Stimulated activated naive CD8-positive, alpha-beta T cell treated with anti-CD3 and anti-CD28 coated beads, Interleukin-15, amount 100 ng/mL, for 72 hours (primary cell): Measurements from ENCODE around the gene B4GALT3.
A peak's percentile ranks its signal among the peaks of the same experiment; 100 is the strongest.

Source experiments
- ATAC-seq: fragments of 150-1000 bp; cut with Tn5 transposase; 2 replicates; pipeline ENCODE4 v1.10.0; 2021; ENCODE audit warnings: mild to moderate bottlenecking, moderate library complexity
- DNase-seq, 2 donors: peaks; one replicate each; pipeline ENCODE4 v3.0.0; 2021 to 2022
- H3K27ac Mint-ChIP-seq, 2 donors: one replicate each; pipeline ENCODE4 v1.8.0; 2022; ENCODE audit warnings: mild to moderate bottlenecking in 2 of 2, mixed read lengths in 2 of 2, moderate library complexity in 2 of 2
- H3K27me3 Mint-ChIP-seq: one replicate; pipeline ENCODE4 v1.8.0; 2022; ENCODE audit warnings: mixed read lengths
- H3K4me1 Mint-ChIP-seq: one replicate; pipeline ENCODE4 v1.8.0; 2022; ENCODE audit warnings: mild to moderate bottlenecking, mixed read lengths
- H3K4me3 Mint-ChIP-seq, 2 donors: one replicate each; pipeline ENCODE4 v1.8.0; 2022; ENCODE audit warnings: mild to moderate bottlenecking in 2 of 2, mixed read lengths in 2 of 2, moderate library complexity in 1 of 2
- H3K9me3 Mint-ChIP-seq, 2 donors: one replicate each; pipeline ENCODE4 v1.8.0; 2022; ENCODE audit warnings: mixed read lengths in 2 of 2

B4GALT3 gene

DNA sequence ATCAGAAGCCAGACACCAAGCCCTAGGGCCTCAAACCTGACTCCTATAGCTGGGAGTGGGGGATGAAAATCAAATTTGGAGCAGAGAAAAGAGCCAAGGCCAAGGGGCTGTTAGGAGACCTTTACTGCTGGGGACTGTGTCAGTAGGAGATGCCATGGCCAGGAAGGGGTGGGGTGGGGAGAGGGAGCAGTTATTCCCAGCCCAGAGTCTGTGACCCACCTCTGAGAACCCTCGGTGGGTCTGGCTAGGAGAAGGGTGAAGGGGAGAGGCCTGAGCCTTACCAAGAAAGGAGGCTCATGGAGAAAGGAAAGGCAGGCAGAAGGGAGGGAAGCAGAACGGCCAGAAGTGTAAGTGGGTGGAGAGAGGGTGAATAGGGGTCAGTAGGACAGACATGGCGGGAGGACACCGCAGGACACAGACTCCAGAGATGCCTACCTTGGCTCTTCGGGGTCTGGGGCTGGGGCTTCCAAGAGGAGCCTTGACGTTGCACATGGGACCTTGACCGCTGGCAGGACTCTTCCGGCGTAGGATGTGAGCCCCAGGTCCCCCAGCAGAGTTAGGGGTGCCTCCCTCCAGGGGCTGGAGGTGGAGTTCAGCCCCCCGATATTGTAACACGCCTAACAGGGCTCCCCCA is 20.4 kb upstream of the B4GALT3 start:
- DNase-seq (no peak), ATAC-seq (no peak)
- H3K27me3 Mint-ChIP-seq, result no peaks in the 10 kb centered on the region
- peak overlapping the region; percentile 61 to 66 for H3K27ac Mint-ChIP-seq
- no peaks in the 10 kb centered on the region for H3K9me3 Mint-ChIP-seq
- H3K4me3 Mint-ChIP-seq, result no peak overlapping the region
- H3K4me1 Mint-ChIP-seq, result peaks cover 79% of the 10 kb centered on the region

DNA sequence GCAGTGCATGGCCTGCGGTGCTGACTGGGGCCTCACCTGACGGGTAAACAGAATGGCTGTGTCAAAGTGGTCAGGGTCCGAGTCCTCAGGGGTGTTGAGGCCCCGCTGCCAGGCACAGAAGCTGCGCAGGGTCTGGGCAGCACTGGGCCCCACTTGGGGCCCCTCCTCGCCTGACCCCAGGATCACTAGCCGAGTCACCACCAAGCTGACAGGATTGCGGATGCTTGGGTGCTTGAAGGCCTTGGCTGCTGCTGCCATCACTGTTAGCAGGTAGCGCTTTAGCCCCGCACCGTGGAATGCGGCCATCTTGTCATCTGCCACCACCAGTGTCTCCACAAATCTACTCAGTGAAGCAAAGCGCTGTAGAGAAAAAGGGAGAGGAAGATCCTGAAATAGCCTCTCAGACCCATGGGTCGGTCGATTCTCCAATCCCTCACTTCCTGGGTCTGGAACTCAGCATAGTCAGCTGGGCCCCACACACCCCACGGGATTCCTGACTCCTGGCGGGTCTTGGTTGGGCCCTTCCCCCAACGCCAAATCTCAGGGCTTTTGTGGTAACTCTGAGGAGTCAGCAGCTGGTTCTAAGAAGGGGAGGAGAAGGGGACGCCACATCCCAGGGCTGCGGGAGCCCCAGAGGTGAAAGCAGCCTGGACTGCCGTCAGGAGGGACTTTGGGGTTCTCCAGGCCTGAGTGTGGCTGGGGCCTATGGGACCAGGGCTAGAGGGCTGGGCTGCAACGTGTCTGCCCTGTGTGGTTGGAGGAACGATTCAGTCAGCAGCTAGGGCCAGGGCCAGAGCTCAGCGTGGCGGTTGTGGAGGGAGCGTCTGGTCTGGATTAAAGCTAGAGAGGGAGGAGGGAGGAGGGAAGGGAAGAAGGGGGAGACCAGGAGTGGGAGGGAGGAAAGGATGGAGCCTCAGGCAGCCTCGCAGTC is 19.5 kb upstream of the B4GALT3 start:
- no peak for ATAC-seq
- no peaks in the 10 kb centered on the region for H3K27me3 Mint-ChIP-seq
- peaks cover 81% of the 10 kb centered on the region for H3K4me1 Mint-ChIP-seq
- no peaks in the 10 kb centered on the region for H3K9me3 Mint-ChIP-seq
- peak overlapping the region in 1 of 2 donors; percentile 66 for H3K27ac Mint-ChIP-seq
- no peak overlapping the region for H3K4me3 Mint-ChIP-seq
- DNase-seq, result no peak

- ATAC-seq (no peak), DNase-seq (no peak)
- no peaks in the 10 kb centered on the region for H3K9me3 Mint-ChIP-seq
- no peak overlapping the region for H3K4me3 Mint-ChIP-seq
- H3K27ac Mint-ChIP-seq, result no peak overlapping the region
- H3K4me1 Mint-ChIP-seq, result peaks cover 75% of the 10 kb centered on the region
- H3K27me3 Mint-ChIP-seq, result no peaks in the 10 kb centered on the region
These were observed 18.8 kb upstream of the B4GALT3 start for GRCh38 chr1:161196111-161196510.

GRCh38 chr1:161195171-161195570 is 17.9 kb upstream of the B4GALT3 start:
- Mint-ChIP-seq H3K4me1 (peaks cover 65% of the 10 kb centered on the region), H3K4me3 (no peak overlapping the region), H3K27me3 (no peaks in the 10 kb centered on the region), H3K9me3 (no peaks in the 10 kb centered on the region), H3K27ac (peak overlapping the region; percentile 3 to 30)
- no peak for DNase-seq
- no peak for ATAC-seq

DNA sequence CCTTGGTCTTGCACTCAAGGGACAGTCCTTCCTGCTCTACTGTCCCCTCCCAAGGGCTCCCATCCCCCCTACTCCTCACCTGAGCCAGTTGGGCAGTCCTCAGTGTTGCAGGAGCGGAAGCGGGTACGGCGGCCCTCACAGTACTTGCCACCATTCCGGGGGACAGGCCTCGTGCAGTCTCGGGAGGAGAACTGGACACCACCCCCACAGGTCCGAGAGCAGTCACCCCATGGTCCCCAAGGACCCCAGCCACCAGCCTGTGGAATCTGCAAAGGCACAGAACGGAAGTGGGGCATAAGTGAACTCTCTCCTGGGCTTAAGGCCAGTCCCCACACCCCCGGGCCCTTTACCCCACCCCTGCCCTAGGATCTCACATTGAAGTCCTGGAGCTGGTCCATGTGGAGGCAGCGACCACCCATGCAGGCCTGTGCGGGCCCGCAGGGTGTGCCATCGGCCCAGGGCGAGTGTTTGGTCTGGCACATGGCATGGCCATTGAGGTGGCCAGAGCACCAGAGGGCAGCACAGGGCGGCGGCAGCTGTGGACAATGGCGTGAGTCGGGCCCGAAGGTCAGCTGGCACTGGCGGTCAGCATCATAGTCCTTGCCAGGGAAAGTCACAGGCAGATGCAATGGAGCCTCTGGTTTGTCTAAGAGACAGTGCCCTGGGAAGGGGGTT is 16.4 kb upstream of the B4GALT3 start:
- no peaks in the 10 kb centered on the region for H3K9me3 Mint-ChIP-seq
- H3K4me3 Mint-ChIP-seq, result no peak overlapping the region
- H3K27me3 Mint-ChIP-seq, result no peaks in the 10 kb centered on the region
- ATAC-seq (no peak), DNase-seq (no peak)
- H3K27ac Mint-ChIP-seq, result no peak overlapping the region
- peaks cover 58% of the 10 kb centered on the region for H3K4me1 Mint-ChIP-seq

GRCh38 chr1:161192476-161193465 is 15.5 kb upstream of the B4GALT3 start:
- Mint-ChIP-seq H3K4me3 (peak overlapping the region in 1 of 2 donors; percentile 13), H3K27ac (peak overlapping the region in 1 of 2 donors; percentile 6), H3K9me3 (no peaks in the 10 kb centered on the region), H3K27me3 (no peaks in the 10 kb centered on the region), H3K4me1 (peaks cover 56% of the 10 kb centered on the region)
- ATAC-seq (peak; percentile 87), DNase-seq (peak; percentile 60 to 65)

DNA sequence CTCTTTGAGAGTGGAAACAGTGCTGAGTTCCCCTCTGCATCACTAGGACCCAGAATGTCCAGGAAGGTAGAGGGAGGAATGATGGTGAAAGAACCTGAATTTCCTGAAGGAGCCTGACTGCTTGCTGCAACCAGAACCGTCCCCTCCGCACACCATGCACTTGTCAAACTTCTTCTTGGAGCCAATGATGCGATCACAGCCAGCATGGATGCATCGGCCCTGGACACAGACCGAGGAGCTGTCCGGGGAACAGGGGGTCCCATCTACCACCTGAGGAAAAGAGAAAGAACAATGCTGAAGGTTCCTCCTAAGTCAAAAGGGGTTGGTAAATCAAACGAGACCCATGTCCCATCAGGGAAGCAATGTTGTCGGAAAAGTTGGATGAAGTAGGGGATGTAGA is 14.7 kb upstream of the B4GALT3 start:
- peaks cover 0 to 1% of the 10 kb centered on the region in 2 donors for H3K9me3 Mint-ChIP-seq
- H3K4me3 Mint-ChIP-seq, result no peak overlapping the region
- H3K27me3 Mint-ChIP-seq, result no peaks in the 10 kb centered on the region
- peaks cover 56% of the 10 kb centered on the region for H3K4me1 Mint-ChIP-seq
- H3K27ac Mint-ChIP-seq, result no peak overlapping the region
- ATAC-seq, result no peak
- DNase-seq, result no peak

GRCh38 chr1:161190962-161191521 is 13.7 kb upstream of the B4GALT3 start:
- peaks cover 60% of the 10 kb centered on the region for H3K4me1 Mint-ChIP-seq
- H3K27me3 Mint-ChIP-seq, result no peaks in the 10 kb centered on the region
- peaks cover 0 to 4% of the 10 kb centered on the region in 2 donors for H3K9me3 Mint-ChIP-seq
- no peak overlapping the region for H3K4me3 Mint-ChIP-seq
- H3K27ac Mint-ChIP-seq, result peak overlapping the region in 1 of 2 donors; percentile 63
- ATAC-seq (no peak), DNase-seq (no peak)

DNA sequence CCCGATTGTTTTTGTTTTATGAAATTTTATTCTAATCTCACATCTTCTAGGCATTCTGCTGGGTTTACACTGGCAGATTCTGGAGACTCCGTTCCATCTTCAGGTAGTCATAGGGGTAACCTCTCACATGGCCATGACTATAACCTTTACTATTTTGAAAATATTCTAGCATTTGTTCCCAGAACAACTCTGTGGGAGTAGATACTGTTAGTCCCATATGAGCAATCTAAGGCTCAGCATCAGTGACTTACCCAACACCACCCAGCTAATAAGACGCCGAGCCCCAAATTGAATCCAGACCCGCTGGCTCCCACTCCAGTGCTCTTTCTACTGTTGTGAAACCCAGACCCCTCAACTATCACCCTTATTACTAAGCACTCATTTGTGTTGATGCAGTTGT is 11.7 kb upstream of the B4GALT3 start:
- Mint-ChIP-seq H3K27ac (no peak overlapping the region), H3K27me3 (no peaks in the 10 kb centered on the region), H3K4me1 (peaks cover 65% of the 10 kb centered on the region), H3K4me3 (no peak overlapping the region), H3K9me3 (peaks cover 0 to 4% of the 10 kb centered on the region in 2 donors)
- no peak for ATAC-seq
- DNase-seq, result no peak

GRCh38 chr1:161188381-161188780 is 11.1 kb upstream of the B4GALT3 start:
- Mint-ChIP-seq H3K27me3 (no peaks in the 10 kb centered on the region), H3K4me1 (peaks cover 70% of the 10 kb centered on the region), H3K27ac (no peak overlapping the region), H3K9me3 (peaks cover 0 to 4% of the 10 kb centered on the region in 2 donors), H3K4me3 (no peak overlapping the region)
- ATAC-seq (no peak), DNase-seq (no peak)

- H3K27me3 Mint-ChIP-seq, result no peaks in the 10 kb centered on the region
- peak overlapping the region in 1 of 2 donors; percentile 18 for H3K27ac Mint-ChIP-seq
- peaks cover 70% of the 10 kb centered on the region for H3K4me1 Mint-ChIP-seq
- no peak for ATAC-seq
- peaks cover 0 to 4% of the 10 kb centered on the region in 2 donors for H3K9me3 Mint-ChIP-seq
- DNase-seq, result no peak
- H3K4me3 Mint-ChIP-seq, result no peak overlapping the region
These were observed 10.0 kb upstream of the B4GALT3 start for GRCh38 chr1:161187311-161187710.

DNA sequence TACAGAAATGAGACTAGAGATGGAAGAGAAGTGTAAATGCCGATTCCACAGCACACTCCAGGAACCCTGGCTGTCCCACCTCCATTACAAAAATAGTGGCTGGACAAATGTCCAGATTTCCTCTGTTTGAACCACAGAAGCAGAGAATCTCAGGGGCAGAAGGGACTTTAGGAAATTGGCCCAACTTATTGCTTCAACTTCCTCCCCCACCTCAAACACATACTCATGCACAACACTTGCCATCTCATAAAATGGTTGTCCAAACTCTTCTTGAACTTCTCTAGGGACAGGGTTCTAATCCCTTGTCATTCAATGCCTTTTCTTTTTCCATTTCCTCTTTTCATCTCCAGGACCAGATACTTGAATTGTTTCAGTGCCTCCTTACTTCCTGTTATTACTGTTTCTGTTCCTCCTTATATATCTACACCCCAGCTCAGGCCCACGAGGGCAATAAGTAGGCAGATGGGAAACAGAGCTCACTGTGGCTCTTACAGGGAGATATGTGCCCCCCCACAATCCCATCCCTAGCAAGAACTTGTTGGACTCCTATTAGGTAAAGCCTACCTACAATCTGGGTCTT is 8.5 kb upstream of the B4GALT3 start:
- Mint-ChIP-seq H3K27ac (peak overlapping the region; percentile 91 to 92), H3K4me1 (peaks cover 82% of the 10 kb centered on the region), H3K4me3 (peak overlapping the region; percentile 69 to 74)

DNA sequence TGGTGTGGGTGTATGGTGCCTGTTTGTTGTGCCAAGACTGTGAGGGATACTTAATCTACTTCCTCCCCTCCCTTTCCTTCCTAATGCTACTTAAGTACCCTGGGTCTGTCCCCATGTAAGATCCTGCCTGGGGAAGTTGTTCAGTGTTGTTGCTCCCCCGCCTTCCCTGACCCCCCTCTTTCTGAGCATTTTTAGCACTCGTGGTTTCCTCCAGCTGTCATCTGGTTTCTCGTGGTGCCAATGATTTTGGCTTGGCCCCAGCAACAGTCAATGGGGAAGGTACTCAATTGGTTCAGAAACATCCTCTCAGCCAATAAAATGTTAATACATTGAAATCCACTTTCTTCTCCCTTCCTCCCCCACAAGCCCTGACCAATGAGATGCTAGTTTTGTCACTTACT is 8.0 kb upstream of the B4GALT3 start:
- peak overlapping the region; percentile 69 to 74 for H3K4me3 Mint-ChIP-seq
- H3K4me1 Mint-ChIP-seq, result peaks cover 87% of the 10 kb centered on the region
- H3K9me3 Mint-ChIP-seq, result peaks cover 0 to 4% of the 10 kb centered on the region in 2 donors
- H3K27ac Mint-ChIP-seq, result peak overlapping the region; percentile 91 to 92
- ATAC-seq (peak; percentile 85), DNase-seq (peak; percentile 75 to 87)
- H3K27me3 Mint-ChIP-seq, result no peaks in the 10 kb centered on the region

More for the DNA sequence above, 8.5 kb upstream of the B4GALT3 start:
- ATAC-seq (peak; percentile 22), DNase-seq (no peak)
- peaks cover 0 to 4% of the 10 kb centered on the region in 2 donors for H3K9me3 Mint-ChIP-seq
- no peaks in the 10 kb centered on the region for H3K27me3 Mint-ChIP-seq

GRCh38 chr1:161182214-161182613 is 4.9 kb upstream of the B4GALT3 start:
- H3K27me3 Mint-ChIP-seq, result no peaks in the 10 kb centered on the region
- ATAC-seq (peak; percentile 82), DNase-seq (peak; percentile 58 to 77)
- H3K27ac Mint-ChIP-seq, result peak overlapping the region; percentile 96 to 98
- H3K4me3 Mint-ChIP-seq, result peak overlapping the region; percentile 48 to 77
- H3K9me3 Mint-ChIP-seq, result peaks cover 0 to 4% of the 10 kb centered on the region in 2 donors
- peaks cover 88% of the 10 kb centered on the region for H3K4me1 Mint-ChIP-seq
